Endothelial cell (in vitro differentiated cells): ENCODE measurements around the gene SIX4. TPM values are rescaled to one million over a fixed set of nuclear protein-coding genes. Genes with fewer than 3 reads are reported as not detected.
"Not testable (repeated sequence)": the region's sequence is repeated elsewhere in the genome, so short reads cannot be mapped to it uniquely, and the experiment has no call there.

ENCODE experiments used
- DNase-seq: peaks from one replicate; pipeline ENCODE4 v3.0.0; 2021; ENCODE audit warnings: low spot score
- H3K27ac Mint-ChIP-seq: one replicate; pipeline ENCODE4 v1.8.0; 2021; ENCODE audit warnings: mixed read lengths, inconsistent platforms; ENCODE audit not compliant: unreplicated experiment
- H3K27me3 Mint-ChIP-seq: one replicate; pipeline ENCODE4 v1.8.0; 2021; ENCODE audit warnings: mild to moderate bottlenecking, moderate library complexity, mixed read lengths, inconsistent platforms; ENCODE audit not compliant: unreplicated experiment
- H3K36me3 Mint-ChIP-seq: one replicate; pipeline ENCODE4 v1.8.0; 2021; ENCODE audit warnings: mild to moderate bottlenecking, low read depth, mixed read lengths, inconsistent platforms; ENCODE audit not compliant: unreplicated experiment
- H3K4me1 Mint-ChIP-seq: one replicate; pipeline ENCODE4 v1.8.0; 2021; ENCODE audit warnings: mild to moderate bottlenecking, mixed read lengths, inconsistent platforms; ENCODE audit not compliant: unreplicated experiment
- H3K4me3 Mint-ChIP-seq: one replicate; pipeline ENCODE4 v1.8.0; 2021; ENCODE audit warnings: mild to moderate bottlenecking, mixed read lengths, inconsistent platforms; ENCODE audit not compliant: unreplicated experiment
- H3K9me3 Mint-ChIP-seq: one replicate; pipeline ENCODE4 v1.8.0; 2021; ENCODE audit warnings: mixed read lengths, inconsistent platforms; ENCODE audit not compliant: unreplicated experiment
- total RNA-seq: library from RNA; stranded (reverse); fragmentation: NEBNext Ultra II Directional; extraction: Animal tissue kit (Norgen Biotek cat#: 25700); gene quantifications from one replicate; pipeline ENCODE4 v1.2.1, GENCODE V29; 2021; ENCODE audit not compliant: unreplicated experiment
- TF ChIP-seq, protein P1 (sequence below): fragments of 200-600 bp; sonication (generic); IDR thresholded peaks from one replicate; pipeline ENCODE4 v1.5.0; 2021; ENCODE audit warnings: antibody characterized with exemption; ENCODE audit not compliant: unreplicated experiment

SIX4 gene
- total RNA-seq, 1 donor from 2014 or later = 6.3 TPM

DNA sequence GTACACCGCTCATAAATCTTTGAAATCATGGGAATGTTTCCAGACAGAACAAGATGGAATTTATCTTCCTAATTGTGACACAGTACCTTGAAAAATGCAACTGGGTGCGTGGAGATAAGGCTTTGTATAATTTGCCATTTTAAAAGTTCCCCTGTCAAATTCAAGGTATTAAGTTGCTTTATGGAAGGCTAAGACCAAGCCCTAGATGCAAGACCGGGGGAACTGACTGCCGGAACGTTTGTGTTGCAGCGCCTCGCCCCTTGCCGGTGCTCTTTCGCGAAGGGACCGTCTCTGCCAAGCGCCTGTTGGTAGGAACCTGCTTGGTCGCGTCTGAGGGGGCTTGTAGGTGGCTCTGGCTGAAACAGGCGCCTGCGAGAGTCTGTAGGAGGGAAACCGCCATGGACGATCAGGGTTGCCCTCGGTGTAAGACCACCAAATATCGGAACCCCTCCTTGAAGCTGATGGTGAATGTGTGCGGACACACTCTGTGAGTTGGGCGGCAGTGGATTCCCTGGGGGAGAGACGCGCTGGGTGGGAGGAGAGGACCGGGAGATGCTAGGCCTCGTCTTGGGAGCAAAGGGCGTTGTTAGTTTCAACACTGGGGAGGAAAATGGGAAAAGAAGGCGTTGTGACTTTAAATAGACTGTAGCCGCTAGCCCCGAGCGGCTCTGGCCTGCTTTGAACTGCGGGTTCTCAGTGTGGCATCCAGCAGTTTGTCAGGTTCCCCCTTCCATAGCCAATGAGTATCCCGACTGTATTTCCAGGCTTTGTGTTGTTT, 10.5 kb upstream of the SIX4 start, which contains the start of gene MNAT1:
MNAT1 (plus strand) TSS at position 297 of the 778 bp plus-strand sequence; CDS start at position 399, 102 bp downstream.
- peak; percentile 80 for DNase-seq
- peak within 1 kb of the TSS; percentile 100 for H3K4me3 Mint-ChIP-seq
- TF ChIP-seq, protein P1, sequence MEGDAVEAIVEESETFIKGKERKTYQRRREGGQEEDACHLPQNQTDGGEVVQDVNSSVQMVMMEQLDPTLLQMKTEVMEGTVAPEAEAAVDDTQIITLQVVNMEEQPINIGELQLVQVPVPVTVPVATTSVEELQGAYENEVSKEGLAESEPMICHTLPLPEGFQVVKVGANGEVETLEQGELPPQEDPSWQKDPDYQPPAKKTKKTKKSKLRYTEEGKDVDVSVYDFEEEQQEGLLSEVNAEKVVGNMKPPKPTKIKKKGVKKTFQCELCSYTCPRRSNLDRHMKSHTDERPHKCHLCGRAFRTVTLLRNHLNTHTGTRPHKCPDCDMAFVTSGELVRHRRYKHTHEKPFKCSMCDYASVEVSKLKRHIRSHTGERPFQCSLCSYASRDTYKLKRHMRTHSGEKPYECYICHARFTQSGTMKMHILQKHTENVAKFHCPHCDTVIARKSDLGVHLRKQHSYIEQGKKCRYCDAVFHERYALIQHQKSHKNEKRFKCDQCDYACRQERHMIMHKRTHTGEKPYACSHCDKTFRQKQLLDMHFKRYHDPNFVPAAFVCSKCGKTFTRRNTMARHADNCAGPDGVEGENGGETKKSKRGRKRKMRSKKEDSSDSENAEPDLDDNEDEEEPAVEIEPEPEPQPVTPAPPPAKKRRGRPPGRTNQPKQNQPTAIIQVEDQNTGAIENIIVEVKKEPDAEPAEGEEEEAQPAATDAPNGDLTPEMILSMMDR = no peak
- H3K4me1 Mint-ChIP-seq = peaks cover 17% of the 10 kb centered on the region
- H3K9me3 Mint-ChIP-seq = no peaks in the 10 kb centered on the region
- no peaks in the 10 kb centered on the region for H3K36me3 Mint-ChIP-seq
- peaks cover 5% of the 10 kb centered on the region for H3K27me3 Mint-ChIP-seq
- H3K27ac Mint-ChIP-seq = peak within 1 kb of the TSS; percentile 96

DNA sequence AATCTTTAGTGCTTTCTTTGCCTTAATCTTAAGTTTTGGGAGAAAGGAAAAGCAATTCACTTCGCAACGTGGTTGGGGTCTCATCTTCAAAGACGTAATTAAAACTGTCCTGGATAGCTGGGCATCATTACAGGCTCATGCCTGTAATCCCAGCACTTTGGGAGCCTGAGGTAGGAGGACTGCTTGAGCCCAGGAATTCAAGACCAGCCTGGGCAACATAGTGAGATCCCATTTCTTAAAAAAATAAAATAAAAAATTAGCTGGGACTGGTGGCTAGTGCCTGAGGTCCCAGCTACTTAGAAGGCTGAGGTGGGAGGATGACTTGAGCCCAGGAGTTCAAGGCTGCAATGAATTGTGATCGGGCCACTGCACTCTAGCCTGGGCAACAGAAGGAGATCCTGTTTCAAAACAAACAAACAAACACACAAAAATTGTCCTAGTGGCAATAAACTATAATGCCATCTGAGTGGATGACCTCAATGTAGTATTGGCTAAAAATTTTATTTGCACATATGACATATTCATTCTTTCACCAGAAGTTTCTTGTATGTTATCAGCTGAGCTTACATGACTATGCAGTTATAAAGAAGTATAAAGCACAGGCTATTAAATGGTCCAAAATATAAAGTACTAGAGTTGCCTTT, 8.8 kb upstream of the SIX4 start:
- Mint-ChIP-seq H3K9me3 (no peaks in the 10 kb centered on the region), H3K36me3 (no peaks in the 10 kb centered on the region), H3K27me3 (peaks cover 5% of the 10 kb centered on the region), H3K27ac (no peak overlapping the region), H3K4me1 (peaks cover 17% of the 10 kb centered on the region), H3K4me3 (no peak overlapping the region)
- no peak for DNase-seq
- TF ChIP-seq, protein P1 = no peak

DNA sequence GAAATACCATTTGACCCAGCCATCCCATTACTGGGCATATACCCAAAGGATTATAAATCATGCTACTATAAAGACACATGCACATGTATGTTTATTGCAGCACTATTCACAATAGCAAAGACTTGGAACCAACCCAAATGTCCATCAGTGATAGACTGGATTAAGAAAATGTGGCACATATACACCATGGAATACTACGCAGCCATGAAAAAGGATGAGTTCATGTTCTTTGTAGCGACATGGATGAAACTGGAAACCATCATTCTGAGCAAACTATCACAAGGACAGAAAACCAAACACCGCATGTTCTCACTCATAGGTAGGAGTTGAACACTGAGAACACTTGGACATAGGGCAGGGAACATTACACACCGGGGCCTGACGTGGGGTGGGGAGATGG, 7.1 kb upstream of the SIX4 start:
- not testable (repeated sequence) for DNase-seq, H3K27me3 Mint-ChIP-seq, H3K9me3 Mint-ChIP-seq, H3K36me3 Mint-ChIP-seq, H3K4me3 Mint-ChIP-seq, H3K27ac Mint-ChIP-seq
- H3K4me1 Mint-ChIP-seq = peaks cover 15% of the 10 kb centered on the region

DNA sequence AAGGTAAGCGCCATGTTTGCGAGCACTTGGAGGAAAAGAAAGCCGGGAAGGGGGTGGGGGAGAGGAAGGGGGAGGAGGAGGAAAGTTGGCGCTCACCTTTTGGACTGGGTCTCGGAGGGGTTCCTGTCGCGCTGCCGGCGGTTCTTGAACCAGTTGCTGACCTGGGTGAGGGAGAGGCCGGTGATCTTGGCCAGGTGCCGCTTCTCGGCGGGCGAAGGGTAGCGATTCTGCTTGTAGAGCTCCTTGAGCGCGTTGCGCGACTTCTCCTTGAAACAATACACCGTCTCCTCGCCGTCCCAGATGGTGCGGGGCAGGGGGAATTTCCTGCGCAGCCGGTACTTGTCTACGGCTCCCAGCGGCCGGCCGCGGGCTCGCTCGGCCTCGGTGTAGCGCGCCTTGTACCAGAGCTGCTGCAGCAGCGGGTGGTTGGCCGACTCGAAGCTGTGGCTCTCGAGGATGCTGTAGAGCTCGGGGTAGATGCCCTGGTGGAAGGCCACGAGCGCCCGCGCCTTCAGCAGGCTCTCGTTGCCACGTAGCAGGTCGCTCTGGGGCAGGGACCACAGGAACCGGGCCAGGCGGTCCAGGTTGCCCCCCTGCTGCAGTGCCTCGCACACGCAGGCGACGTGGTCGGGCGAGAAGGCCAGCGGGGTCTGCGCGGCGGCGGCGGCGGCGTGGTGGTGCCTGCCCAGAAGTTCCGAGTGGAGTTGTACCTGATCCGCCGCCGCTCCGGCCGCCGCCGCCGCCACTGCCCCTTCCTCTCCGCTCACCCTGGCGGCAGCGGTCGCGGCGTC, 840 bp downstream of the SIX4 start:
- Mint-ChIP-seq H3K9me3 (no peaks in the 10 kb centered on the region), H3K4me1 (peaks cover 7% of the 10 kb centered on the region), H3K4me3 (peak overlapping the region; percentile 94), H3K27ac (no peak overlapping the region), H3K27me3 (peaks cover 9% of the 10 kb centered on the region), H3K36me3 (peaks cover 7% of the 10 kb centered on the region)
- TF ChIP-seq, protein P1 = no peak
- peak; percentile 56 for DNase-seq

DNA sequence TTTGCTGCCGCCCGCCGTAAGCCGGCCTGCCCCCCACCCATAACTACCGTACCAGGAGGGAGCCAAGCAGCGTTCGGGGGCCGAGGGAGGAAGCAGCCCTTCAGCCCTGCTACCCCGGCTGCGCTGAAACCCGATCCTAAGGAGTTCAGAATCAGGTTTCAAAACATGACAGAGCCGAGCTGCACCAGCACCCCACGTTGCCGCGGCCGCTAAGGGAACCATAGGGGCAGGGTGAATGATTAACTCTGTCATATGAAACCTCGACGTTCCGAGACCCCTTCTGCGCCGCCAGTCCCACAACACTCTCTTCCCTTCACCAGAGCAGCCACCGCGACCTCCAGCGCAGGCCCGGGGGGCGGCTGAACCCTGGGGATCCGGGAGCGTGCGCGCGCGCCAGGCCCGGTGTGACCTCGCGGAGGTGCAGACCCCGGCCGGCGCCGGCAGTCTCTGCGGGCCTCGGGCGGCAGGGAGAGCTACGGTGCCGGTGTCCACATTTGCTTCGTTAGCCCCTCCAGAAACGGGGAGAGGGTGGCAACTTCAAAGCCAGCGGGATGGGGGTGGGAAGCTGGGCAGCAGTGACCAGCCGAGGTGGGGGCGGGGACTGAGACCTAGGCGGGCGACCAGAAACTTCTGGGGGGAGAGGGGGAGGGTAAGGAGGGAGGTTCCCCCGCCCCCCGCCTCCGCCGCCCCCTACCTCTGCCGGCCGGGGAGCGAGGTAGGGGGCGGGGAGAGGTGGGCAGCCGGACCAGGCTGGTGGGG, 1.6 kb downstream of the SIX4 start:
- Mint-ChIP-seq H3K36me3 (peaks cover 7% of the 10 kb centered on the region), H3K9me3 (no peaks in the 10 kb centered on the region), H3K4me1 (peaks cover 7% of the 10 kb centered on the region), H3K27ac (peak overlapping the region; percentile 9), H3K27me3 (peaks cover 9% of the 10 kb centered on the region), H3K4me3 (peak overlapping the region; percentile 94)
- TF ChIP-seq, protein P1 = no peak
- DNase-seq = peak; percentile 49
